NCI-H446 treated with DMSO at 0.1 percent for 48 hours (cell line): ENCODE measurements around the gene SLFNL1.

Experiments
- DNase-seq: peaks from one replicate; lab custom pipeline; 2025; lab: John Stamatoyannopoulos, UW

The SLFNL1 gene

GRCh38 chr1:41021526-41022308, at the start of gene SLFNL1:
Gene SLFNL1 (minus strand): TSS chr1:41021725. CDS start chr1:41020660, 1,065 bp downstream.
- DNase-seq = no peak

DNA sequence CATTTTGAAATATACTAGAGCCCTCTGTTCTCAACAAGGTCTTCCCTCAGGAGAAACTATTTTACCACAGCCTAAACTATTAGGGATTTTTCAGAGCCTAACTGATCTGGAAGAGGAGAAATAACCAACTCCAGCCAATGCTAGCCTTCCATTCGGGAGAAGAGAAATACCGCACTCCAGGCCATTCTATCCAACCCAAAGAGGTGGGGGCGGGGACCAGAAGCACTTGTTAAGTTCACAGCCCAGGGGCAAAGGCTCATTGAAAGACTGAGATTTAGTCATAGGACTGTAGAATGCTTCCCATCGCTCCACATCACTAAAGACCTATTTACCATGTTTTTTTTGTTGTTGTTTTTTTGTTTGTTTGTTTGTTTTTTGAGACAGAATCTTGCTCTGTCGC, 35.4 kb upstream of the SLFNL1 start:
- DNase-seq = no peak

- no peak for DNase-seq
These were observed 31.8 kb upstream of the SLFNL1 start for GRCh38 chr1:41053316-41053715.

DNA sequence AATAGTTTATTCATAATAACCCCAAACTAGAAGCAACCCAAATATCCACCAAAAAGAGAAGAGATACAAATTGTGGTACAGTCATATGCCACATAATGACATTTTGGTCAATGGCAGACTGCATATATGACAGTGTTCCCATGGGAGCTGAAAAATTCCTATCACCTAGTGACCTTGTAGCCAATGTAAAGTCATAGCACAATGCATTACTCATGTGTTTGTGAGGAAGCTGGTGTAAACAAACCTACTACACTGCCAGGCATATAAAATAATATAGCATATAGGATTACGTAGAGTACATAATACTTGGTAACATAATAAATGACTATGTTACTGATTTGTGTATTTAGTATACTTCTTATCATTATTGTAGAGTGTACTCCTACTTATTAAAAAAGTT, 29.5 kb upstream of the SLFNL1 start:
- no peak for DNase-seq

- no peak for DNase-seq
These were observed 27.0 kb upstream of the SLFNL1 start for GRCh38 chr1:41048540-41048939.

DNA sequence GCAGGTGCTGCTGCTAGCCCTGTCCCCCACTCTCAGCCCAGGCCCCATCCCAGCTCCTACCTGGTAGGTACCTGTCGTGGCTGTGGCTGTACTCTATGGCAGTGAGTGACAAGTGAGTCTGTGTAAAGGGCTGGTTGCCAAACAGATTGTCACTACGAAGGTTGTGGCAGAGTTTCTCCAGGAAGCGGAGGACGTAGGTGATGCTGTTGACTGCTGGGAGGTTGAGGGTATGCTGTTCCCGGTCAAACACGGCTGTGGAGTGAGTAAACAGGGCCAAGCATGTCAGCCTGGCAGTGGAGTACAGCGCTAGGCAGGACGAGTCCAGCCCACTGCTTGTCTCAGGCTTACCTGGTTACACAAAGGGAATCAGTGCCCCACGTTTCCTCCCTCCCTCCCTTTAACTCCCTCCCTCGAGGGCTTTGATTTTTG, 24.8 kb upstream of the SLFNL1 start:
- no peak for DNase-seq

GRCh38 chr1:41045740-41046139, 24.2 kb upstream of the SLFNL1 start:
- DNase-seq = peak; percentile 75

GRCh38 chr1:41044187-41044586, 22.7 kb upstream of the SLFNL1 start:
- DNase-seq = no peak

GRCh38 chr1:41041614-41042270, 20.2 kb upstream of the SLFNL1 start:
- no peak for DNase-seq

DNA sequence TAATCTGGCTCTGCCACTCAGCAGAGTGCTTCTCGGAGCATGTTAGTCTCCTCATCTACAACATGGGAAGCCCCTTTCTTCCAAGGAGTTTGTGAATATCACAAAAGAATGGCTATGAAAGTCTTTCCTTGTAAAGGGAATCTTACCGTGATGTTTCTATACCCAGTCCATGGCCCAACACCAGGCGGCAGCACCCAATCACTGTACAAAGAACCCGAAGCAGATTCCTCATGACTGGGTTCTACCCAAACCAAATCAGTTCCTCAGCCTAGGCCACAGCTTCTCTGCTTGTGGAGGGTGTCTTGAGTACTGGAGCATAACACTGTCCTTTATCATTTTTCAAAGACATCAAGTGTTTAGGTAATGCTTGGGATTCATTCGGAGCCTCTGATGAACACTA, 16.6 kb upstream of the SLFNL1 start:
- no peak for DNase-seq

GRCh38 chr1:41037116-41037903, 15.8 kb upstream of the SLFNL1 start:
- DNase-seq = no peak

- no peak for DNase-seq
These were observed 11.7 kb upstream of the SLFNL1 start for GRCh38 chr1:41033272-41033671.

- no peak for DNase-seq
These were observed 10.6 kb upstream of the SLFNL1 start for GRCh38 chr1:41032147-41032546.

- DNase-seq = no peak
These were observed 9.5 kb upstream of the SLFNL1 start for GRCh38 chr1:41030872-41031616.

GRCh38 chr1:41028034-41028642, 6.6 kb upstream of the SLFNL1 start:
- no peak for DNase-seq

DNA sequence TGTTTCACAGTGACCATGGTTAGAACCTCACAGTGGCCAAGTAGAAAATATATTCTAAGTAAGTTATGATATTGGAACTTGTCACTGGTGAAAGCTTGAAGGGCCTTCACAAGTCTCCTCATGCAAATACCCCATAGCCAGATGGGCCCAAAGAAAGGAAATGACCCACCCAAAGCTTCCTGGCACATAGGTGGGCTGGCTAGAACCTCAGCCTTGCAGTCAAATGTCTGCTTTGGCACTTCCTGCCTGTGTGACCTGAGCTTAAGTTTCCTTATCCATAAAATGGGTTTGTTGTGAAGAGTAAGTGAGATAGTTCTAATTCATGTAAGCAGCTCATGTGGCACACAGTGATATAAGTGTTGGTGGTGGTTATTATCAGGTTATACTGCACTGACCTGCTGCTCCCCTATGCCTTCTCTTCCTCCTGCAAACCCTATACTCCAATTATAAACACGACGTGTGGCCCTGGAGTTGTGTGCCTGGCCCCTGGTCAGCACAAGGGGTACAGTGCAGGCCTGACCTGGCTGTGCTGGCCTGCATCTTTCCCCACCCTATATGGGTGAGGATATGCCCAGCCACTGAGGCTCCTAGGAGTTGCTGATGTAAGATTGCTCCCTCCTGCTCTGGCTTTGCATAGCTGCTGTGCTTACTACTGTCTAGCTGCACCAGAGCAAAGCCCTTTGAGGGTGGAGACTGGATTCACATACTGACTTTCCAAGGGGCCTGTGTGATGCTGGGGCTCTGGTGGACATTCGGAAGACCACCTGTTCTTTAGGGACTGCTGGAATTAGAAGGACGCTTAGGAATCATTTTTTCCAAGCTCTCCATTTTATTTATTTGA, 4.7 kb upstream of the SLFNL1 start:
- no peak for DNase-seq

DNA sequence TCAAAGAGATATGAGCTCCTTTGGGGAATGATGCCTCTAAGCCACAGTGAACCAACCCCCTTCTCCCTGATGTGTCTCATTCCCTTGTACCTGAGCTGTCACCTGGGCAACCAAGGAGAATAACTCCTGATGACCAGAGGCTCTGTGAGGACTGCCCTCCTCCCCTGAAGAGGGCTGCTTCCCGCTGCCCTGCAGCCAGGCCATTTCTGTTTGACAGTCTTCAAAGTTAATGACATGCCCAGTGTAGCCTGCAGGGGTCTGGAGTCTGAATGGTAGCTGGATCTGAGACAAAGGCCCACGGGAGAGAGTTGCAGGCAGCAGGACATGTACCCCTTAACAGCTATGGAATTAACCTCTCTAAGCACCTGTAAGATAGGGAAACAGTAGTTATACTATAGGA, 3.4 kb upstream of the SLFNL1 start:
- DNase-seq = no peak

DNA sequence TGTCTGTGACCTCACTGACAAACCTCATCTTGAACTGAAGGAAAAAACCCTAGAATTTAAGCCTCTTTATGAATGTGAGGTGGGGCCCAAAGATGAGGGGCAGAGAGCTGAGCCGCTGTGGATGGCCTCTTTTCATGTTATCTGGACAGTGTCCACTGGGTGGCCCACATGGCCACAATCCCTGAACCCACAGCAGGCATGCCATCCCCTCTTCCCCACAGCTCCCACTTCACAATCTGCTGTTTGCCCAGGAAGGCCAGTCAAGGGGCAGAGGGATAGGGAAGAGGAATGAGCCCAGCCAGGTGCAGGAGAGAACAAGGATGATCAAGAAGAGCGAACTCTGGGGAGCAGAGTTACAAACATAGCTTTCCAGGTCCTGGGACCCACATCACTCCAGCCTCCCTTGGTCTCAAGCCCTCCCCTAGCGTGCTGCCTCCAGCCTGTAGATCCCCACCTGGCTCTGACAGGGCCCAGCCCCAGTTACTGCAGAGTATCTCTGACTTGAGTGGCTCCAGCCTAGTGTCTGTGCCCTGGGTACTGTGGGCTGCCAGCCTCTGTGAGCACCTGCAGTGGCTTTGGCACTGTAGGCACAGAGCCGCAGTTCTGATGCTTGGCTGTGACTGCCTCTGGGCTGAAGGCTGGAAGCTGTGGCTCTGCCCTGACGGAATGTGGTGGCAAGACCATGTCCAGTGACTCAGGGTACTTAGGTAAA, 1.9 kb upstream of the SLFNL1 start:
- no peak for DNase-seq

DNA sequence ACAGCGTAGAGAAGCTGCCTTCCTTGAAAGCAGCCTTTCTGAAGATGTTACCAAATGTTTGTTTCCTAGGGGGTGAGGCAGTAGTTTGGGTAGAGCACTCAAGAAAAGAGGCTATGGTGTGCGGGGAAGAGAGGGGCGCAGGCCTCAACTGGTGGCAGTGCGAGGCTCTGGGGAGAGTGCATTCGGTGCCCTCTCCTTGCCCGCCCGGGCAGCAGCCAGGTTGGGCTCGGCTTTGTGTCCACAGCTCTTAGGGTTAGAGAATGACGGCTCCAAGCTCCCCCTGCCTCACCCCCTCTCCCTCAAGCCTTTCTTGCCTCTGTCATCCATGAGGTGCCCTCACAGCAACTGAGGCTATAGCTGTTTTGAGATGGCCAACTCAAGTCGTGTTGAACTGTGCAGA, 899 bp upstream of the SLFNL1 start:
- no peak for DNase-seq

- no peak for DNase-seq
These were observed 871 bp downstream of the SLFNL1 start for GRCh38 chr1:41020654-41021053.
